Smooth muscle cell (in vitro differentiated cells): Measurements from ENCODE around the gene GPR137C. TPM values are rescaled to one million over a fixed set of nuclear protein-coding genes. Genes with fewer than 3 reads are reported as not detected.

Experiments used
- DNase-seq: peaks from one replicate; lab custom pipeline; 2025; ENCODE audit not compliant: unreplicated experiment; lab: John Stamatoyannopoulos, UW
- H2AFZ ChIP-seq: fragments of 200-600 bp; sonication (generic); 2 replicates; pipeline ENCODE4 v1.6.0; 2016; ENCODE audit warnings: antibody characterized with exemption, low read depth, mild to moderate bottlenecking
- H3F3A ChIP-seq: fragments of 200-600 bp; sonication (generic); 2 replicates; pipeline ENCODE4 v1.6.0; 2017; ENCODE audit warnings: antibody characterized with exemption, low read depth
- H3K27ac ChIP-seq: fragments of 200-600 bp; sonication (generic); 2 replicates; pipeline ENCODE4 v1.5.1; 2016; ENCODE audit warnings: low read depth, mild to moderate bottlenecking
- H3K27me3 ChIP-seq: fragments of 200-600 bp; sonication (generic); 2 replicates; pipeline ENCODE4 v1.6.1; 2016; ENCODE audit warnings: low read depth, mild to moderate bottlenecking
- H3K36me3 ChIP-seq: fragments of 200-600 bp; sonication (generic); 2 replicates; pipeline ENCODE4 v1.5.1; 2016; ENCODE audit warnings: low read depth
- H3K4me1 ChIP-seq: fragments of 200-600 bp; sonication (generic); 2 replicates; pipeline ENCODE4 v1.5.1; 2016; ENCODE audit warnings: low read depth
- H3K4me2 ChIP-seq: fragments of 200-600 bp; sonication (generic); 2 replicates; pipeline ENCODE4 v1.6.0; 2016; ENCODE audit warnings: mild to moderate bottlenecking
- H3K4me3 ChIP-seq: fragments of 200-600 bp; sonication (generic); 2 replicates; pipeline ENCODE4 v1.5.1; 2016; ENCODE audit warnings: mild to moderate bottlenecking
- H3K79me2 ChIP-seq: fragments of 200-600 bp; sonication (generic); 2 replicates; pipeline ENCODE4 v1.6.0; 2016; ENCODE audit warnings: low read depth, mild to moderate bottlenecking
- H3K9ac ChIP-seq: fragments of 200-600 bp; sonication (generic); 2 replicates; pipeline ENCODE4 v1.6.0; 2016; ENCODE audit warnings: low read depth
- H3K9me3 ChIP-seq: fragments of 200-600 bp; sonication (generic); replicated peaks from 2 replicates; pipeline ENCODE4 v1.5.1; 2016; ENCODE audit warnings: low read depth
- H4K20me1 ChIP-seq: fragments of 200-600 bp; sonication (generic); 2 replicates; pipeline ENCODE4 v1.6.0; 2016; ENCODE audit warnings: low read depth
- CTCF ChIP-seq: fragments of 200-600 bp; sonication (generic); IDR thresholded peaks from 2 replicates; pipeline ENCODE4 v1.5.1; 2017; ENCODE audit warnings: borderline replicate concordance, mild to moderate bottlenecking, antibody characterized with exemption; ENCODE audit not compliant: insufficient read depth, poor library complexity, severe bottlenecking
- WGBS: methylation state at CpG from one replicate; pipeline ENCODE4 v1.1.7; 2016; ENCODE audit warnings: low lambda C conversion rate; 5-methylcytosine and 5-hydroxymethylcytosine counted together
- polyA plus RNA-seq: library from polyadenylated mRNA; unstranded; fragments of >200 nt; fragmentation: Nextera tagmentation; extraction: Ambion mirVana; gene quantifications from 2 replicates; pipeline ENCODE4 v1.2.1, GENCODE V29; 2016
- total RNA-seq: library from RNA; depleted of rRNA; stranded (reverse); fragments of >200 nt; gene quantifications from 2 replicates; pipeline ENCODE4 v1.2.3, GENCODE V29; 2014

GPR137C gene
- total RNA-seq (3.8 and 4.4 TPM in 2 replicates), polyA plus RNA-seq (1.0 and 1.4 TPM in 2 replicates)

GRCh38 chr14:52552063-52552988, at the start of gene GPR137C, which contains the start of gene TXNDC16:
Gene GPR137C (plus strand): TSS chr14:52552836. CDS start chr14:52553148, 312 bp downstream.
Gene TXNDC16 (minus strand): TSS chr14:52552505. CDS start chr14:52543557, 8,948 bp downstream.
- H3F3A ChIP-seq: no peaks in the 10 kb centered on the region
- H3K4me2 ChIP-seq: peak within 1 kb of the TSS; percentile 98
- no peaks in the 10 kb centered on the region for H3K36me3 ChIP-seq
- no peaks in the 10 kb centered on the region for H3K27me3 ChIP-seq
- no peaks in the 10 kb centered on the region for H4K20me1 ChIP-seq
- H3K4me3 ChIP-seq: peak within 1 kb of the TSS; percentile 81
- 2% methylated on average over 80 of the region's 81 CpGs for WGBS
- peak; percentile 91 for DNase-seq
- no peaks in the 10 kb centered on the region for H3K4me1 ChIP-seq
- no peaks in the 10 kb centered on the region for H3K9me3 ChIP-seq
- peak within 1 kb of the TSS; percentile 52 for H3K9ac ChIP-seq
- H2AFZ ChIP-seq: peak within 1 kb of the TSS; percentile 97
- H3K27ac ChIP-seq: peak within 1 kb of the TSS; percentile 61
- no peak for TF ChIP-seq CTCF
- H3K79me2 ChIP-seq: no peaks in the 10 kb centered on the region

- 91% methylated on average over 1 of the region's 1 CpG for WGBS
- Histone ChIP-seq H3K79me2 (no peaks in the 10 kb centered on the region), H3K4me2 (no peak overlapping the region), H3K36me3 (no peaks in the 10 kb centered on the region), H3K4me3 (no peak overlapping the region), H4K20me1 (no peaks in the 10 kb centered on the region), H3K27me3 (no peaks in the 10 kb centered on the region), H3K9me3 (no peaks in the 10 kb centered on the region), H2AFZ (no peak overlapping the region), H3F3A (no peaks in the 10 kb centered on the region), H3K4me1 (no peaks in the 10 kb centered on the region), H3K27ac (no peak overlapping the region), H3K9ac (no peak overlapping the region)
- no peak for TF ChIP-seq CTCF
- no peak for DNase-seq
Measured at GRCh38 chr14:52513249-52513648, 39.4 kb upstream of the GPR137C start.

GRCh38 chr14:52514046-52514811, 38.4 kb upstream of the GPR137C start:
- Histone ChIP-seq H3K9ac (no peak overlapping the region), H3F3A (no peaks in the 10 kb centered on the region)
- WGBS: 89% methylated on average over 4 of the region's 4 CpGs

More at GRCh38 chr14:52514046-52514811, 38.4 kb upstream of the GPR137C start:
- H3K79me2 ChIP-seq: no peaks in the 10 kb centered on the region
- no peak overlapping the region for H3K4me2 ChIP-seq
- TF ChIP-seq CTCF: no peak
- no peaks in the 10 kb centered on the region for H3K27me3 ChIP-seq
- no peaks in the 10 kb centered on the region for H4K20me1 ChIP-seq
- no peak for DNase-seq
- H3K27ac ChIP-seq: no peak overlapping the region
- H3K36me3 ChIP-seq: no peaks in the 10 kb centered on the region
- H3K4me1 ChIP-seq: no peaks in the 10 kb centered on the region
- H3K9me3 ChIP-seq: no peaks in the 10 kb centered on the region
- no peak overlapping the region for H2AFZ ChIP-seq
- H3K4me3 ChIP-seq: no peak overlapping the region
